GM10266 (cell line): ENCODE results near the gene GPC1.
"Not testable (repeated sequence)": the region's sequence is repeated elsewhere in the genome, so short reads cannot be mapped to it uniquely, and the experiment has no call there.

ENCODE experiments used
- DNase-seq: peaks from one replicate; pipeline ENCODE4 v3.0.0; 2012; ENCODE audit errors: extremely low spot score
- TF ChIP-seq, protein P1 (sequence below): IDR thresholded peaks from 2 replicates; pipeline ENCODE4 v1.5.1; 2012; ENCODE audit warnings: mild to moderate bottlenecking, low read depth; ENCODE audit not compliant: control insufficient read depth, insufficient read depth; ENCODE audit errors: missing control alignments

GPC1 gene

DNA sequence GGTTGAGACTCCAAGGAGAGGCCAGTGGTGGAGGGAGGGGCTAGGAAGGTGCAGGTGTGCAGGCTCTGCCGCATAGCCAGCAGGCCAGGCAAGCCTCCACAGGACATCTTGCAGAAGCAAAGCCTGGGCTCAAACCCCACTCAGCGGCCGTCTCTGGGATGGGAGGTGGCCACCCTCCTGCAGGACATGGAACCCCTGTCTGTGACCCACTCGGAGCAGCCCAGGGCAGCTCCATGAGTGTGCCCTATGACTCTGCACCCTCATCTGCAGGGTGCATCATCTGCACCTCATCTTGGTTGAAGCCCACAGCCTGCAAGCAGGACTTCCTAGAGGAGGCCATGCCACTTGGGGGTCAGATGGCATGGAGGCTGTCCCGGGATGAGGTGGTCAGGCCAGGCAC, 46.3 kb downstream of the GPC1 start:
- TF ChIP-seq, protein P1, sequence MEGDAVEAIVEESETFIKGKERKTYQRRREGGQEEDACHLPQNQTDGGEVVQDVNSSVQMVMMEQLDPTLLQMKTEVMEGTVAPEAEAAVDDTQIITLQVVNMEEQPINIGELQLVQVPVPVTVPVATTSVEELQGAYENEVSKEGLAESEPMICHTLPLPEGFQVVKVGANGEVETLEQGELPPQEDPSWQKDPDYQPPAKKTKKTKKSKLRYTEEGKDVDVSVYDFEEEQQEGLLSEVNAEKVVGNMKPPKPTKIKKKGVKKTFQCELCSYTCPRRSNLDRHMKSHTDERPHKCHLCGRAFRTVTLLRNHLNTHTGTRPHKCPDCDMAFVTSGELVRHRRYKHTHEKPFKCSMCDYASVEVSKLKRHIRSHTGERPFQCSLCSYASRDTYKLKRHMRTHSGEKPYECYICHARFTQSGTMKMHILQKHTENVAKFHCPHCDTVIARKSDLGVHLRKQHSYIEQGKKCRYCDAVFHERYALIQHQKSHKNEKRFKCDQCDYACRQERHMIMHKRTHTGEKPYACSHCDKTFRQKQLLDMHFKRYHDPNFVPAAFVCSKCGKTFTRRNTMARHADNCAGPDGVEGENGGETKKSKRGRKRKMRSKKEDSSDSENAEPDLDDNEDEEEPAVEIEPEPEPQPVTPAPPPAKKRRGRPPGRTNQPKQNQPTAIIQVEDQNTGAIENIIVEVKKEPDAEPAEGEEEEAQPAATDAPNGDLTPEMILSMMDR: no peak
- DNase-seq: no peak

DNA sequence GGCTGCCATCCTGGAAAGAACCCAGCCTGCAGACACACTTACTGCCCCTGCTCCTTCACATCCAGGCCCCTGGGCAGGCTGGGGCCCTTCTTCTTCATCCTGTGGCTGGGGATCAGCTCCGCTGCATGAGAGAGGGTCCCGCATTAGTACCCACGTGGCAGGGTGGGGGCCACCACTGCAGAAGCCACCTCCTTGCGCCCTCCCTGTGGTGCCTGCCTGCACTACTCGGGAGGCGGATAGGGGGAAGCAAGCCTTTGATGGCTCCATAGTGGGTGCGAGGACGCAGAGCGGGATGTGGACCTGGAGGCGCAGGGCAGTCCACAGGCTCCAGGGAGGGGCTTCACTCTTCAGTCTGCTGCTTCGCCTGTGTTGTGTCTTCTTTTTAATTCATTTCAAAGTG, 46.7 kb downstream of the GPC1 start:
- TF ChIP-seq, protein P1: no peak
- no peak for DNase-seq

DNA sequence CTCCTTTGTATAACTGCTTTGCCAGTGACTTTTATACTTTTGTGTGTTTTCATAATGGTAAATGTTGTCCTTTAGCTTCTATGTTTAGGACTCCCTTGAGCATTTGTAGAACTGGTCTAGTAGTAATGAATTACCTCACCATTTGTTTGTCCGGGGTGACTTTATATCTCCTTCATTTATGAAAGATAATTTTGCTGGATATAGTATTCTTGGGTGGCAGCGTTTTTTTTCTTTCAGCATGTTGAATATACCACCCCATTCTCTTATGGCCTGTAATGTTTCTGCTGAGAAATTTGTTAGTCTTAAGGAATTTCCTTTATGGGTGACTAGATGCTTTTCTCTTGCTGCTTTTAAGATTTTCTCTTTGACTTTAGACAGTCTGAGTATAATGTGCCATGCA, 56.0 kb downstream of the GPC1 start:
- TF ChIP-seq, protein P1: no peak
- DNase-seq: no peak

DNA sequence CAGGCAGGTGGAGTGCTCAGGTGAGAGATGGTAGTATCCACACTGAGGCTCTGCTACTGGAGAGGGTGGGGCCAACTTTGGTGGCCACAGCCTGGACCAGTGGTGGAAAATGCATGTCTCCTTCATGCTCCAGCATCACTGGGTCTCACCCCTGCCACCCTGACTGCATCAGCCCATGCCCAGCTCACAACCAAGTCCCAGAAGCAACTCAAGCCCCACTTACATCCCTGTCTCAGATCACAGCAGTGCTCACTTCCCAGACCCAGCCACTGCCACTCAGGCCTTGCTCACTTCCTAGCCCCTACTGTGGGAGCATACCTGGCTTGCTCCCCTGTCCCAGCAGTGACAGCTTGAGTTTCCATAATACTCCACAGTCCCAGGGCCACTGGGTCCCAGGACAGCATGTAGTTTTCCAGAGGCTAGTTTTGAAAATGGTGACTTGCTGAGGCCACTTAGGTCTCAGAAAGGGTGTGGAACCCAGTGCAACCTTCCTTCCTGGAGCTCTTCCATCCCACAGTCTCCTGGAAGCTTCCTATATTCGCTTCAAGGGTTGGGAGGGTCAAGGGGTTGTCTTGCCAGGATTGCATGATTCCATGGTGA, 58.8 kb downstream of the GPC1 start:
- TF ChIP-seq, protein P1: no peak
- DNase-seq: no peak

DNA sequence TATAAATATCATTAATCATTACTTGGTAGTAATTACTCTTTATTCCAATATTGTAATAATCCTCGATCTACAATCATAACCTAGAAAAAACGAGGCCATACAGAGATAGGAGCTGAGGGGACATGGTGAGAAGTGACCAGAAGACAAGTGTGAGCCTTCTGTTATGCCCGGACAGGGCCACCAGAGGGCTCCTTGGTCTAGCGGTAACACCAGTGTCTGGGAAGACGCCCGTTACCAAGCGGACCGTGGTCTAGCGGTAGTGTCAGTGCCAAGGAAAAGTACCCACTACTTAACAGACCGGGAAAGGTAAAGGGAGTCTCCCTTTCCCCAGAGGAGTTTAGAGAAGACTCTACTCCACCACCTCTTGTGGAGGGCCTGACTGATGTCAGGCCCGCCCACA, 59.5 kb downstream of the GPC1 start:
- not testable (repeated sequence) for DNase-seq

DNA sequence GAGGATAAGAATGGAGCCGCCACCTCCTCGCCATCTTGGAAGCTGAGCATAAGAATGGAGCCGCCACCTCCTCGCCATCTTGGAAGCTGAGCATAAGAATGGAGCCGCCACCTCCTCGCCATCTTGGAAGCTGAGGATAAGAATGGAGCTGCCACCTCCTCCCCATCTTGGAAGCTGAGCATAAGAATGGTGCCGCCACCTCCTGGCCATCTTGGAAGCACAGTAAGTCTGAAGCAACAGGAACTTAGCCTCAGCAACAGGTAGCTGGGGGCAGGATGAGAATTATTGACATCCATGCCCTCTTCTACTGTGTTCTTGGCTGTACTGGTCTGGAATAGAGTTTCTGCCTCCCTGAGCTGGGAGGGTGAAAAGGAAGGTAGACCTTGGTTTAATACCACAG, 61.6 kb downstream of the GPC1 start:
- TF ChIP-seq, protein P1: peak; percentile 23
- DNase-seq: not testable (repeated sequence)

DNA sequence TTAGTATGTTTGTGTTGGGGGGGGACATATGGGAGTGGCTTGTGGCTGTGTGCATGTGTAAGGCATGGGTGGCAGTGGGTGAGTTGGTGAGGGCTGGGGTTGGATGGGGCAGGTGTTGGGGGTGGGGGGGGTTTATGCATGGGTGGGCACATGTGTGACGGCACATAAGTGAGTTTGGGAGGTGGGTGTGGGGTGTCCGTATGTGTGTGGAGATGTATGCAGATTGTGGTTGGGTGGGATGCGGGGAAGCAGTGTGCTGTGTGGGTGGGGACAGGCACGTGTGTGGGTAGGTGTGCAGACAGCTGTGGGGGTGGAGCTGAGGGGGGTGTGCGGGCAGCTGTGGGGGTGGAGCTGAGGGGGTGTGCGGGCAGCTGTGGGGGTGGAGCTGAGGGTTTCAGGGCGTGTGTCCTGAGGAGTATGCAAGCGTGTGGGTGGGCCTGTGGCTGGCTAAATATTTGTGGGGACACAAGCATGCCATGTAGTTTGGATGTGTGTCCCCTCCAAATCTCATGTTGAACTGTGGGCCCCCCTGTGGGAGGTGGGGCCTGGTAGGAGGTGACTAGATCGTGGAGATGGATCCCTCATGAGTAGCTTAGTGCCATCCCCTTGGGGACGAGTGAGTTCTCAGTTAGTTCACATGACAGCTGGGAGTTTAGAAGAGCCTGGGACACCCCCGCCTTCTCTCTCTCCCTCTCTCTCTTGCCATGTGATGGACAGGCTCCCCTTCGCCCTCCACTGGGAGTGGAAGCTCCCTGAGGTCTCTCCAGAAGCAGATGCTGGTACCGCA, 62.9 kb downstream of the GPC1 start:
- TF ChIP-seq, protein P1: no peak

DNA sequence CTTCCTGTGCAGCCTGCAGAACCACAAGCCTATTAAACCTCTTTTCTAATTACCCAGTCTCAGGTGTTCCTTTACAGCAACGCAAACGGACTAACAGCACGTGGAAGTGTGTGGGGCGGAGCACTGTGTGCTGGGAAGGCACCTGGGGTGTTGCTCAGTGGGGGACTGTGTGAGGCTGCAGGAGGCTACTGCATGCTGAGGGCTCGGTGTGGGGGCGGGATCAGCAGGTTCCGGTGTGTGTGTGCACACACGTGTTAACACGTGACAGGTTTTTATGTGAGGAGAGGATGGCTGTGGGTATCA, 63.4 kb downstream of the GPC1 start:
- TF ChIP-seq, protein P1: no peak
- DNase-seq: no peak

More for the DNA sequence above, 62.9 kb downstream of the GPC1 start:
- DNase-seq: no peak
